ENCODE measurements around the gene GLRX5.
A peak's percentile ranks its signal among the peaks of the same experiment; 100 is the strongest.
"Not testable (repeated sequence)": the region's sequence is repeated elsewhere in the genome, so short reads cannot be mapped to it uniquely, and the experiment has no call there.

The GLRX5 gene

GRCh38 chr14:95504135-95505029, 30.5 kb upstream of the GLRX5 start:
- TF ChIP-seq, protein P1, sequence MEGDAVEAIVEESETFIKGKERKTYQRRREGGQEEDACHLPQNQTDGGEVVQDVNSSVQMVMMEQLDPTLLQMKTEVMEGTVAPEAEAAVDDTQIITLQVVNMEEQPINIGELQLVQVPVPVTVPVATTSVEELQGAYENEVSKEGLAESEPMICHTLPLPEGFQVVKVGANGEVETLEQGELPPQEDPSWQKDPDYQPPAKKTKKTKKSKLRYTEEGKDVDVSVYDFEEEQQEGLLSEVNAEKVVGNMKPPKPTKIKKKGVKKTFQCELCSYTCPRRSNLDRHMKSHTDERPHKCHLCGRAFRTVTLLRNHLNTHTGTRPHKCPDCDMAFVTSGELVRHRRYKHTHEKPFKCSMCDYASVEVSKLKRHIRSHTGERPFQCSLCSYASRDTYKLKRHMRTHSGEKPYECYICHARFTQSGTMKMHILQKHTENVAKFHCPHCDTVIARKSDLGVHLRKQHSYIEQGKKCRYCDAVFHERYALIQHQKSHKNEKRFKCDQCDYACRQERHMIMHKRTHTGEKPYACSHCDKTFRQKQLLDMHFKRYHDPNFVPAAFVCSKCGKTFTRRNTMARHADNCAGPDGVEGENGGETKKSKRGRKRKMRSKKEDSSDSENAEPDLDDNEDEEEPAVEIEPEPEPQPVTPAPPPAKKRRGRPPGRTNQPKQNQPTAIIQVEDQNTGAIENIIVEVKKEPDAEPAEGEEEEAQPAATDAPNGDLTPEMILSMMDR (conservative IDR thresholded peaks at IDR 0.05; ENCODE audit: control insufficient read depth, insufficient read depth, low read depth, low read length), result no peak
- DNase-seq (ENCODE audit: low read depth), result peak; percentile 84
- no peak overlapping the region for H3K4me3 ChIP-seq (ENCODE audit: control insufficient read depth, low read depth, low read length)

DNA sequence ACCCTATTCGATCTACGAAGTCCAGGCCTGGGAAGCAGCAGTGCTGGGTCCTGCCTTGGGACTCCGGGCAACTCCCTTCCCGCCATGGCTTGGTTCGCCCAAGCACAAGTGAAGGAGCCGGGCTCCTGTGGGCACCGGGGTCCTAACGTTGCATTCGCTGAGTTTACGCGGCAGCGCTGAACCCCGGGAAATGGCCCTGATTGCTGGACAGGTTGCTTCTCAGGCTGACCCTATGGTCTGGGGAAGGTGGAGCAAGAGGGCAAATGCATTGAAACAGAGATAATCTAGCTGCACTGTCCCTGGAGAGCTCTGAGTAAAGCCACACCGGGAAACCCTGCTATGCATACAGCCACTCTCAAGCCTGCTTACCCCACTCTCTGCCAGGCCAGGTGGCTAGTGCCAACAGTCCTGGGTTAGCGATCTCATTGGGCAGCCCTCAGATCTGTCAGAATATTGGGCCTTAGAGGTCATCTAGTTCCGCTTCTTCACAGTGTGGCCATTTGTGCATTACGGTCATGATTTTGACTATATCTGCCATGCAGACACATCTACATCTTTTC, 29.7 kb upstream of the GLRX5 start:
- TF ChIP-seq, protein P1 (conservative IDR thresholded peaks at IDR 0.05; ENCODE audit: control insufficient read depth, insufficient read depth, low read depth, low read length), result no peak
- no peak for DNase-seq (ENCODE audit: low read depth)
- no peak overlapping the region for H3K4me3 ChIP-seq (ENCODE audit: control insufficient read depth, low read depth, low read length)

DNA sequence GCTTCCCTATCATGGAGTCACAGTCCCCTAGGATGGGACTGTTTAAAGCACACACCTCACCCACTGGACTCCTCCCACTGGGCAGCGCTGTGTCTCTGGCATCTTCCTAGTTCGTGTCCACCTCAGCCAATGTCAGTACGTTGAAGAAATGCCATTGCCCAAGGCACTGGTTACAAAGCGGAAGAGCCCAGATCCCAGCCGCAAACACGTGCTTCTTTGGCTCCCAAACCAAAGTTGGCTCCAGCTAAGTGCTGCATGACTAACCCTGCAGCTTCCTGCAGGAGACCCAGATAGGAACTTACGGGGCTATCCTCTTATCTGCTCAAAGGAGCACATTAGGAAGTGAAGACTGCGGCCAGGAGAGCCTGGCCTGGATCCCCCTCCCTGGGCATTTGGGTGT, 27.7 kb upstream of the GLRX5 start:
- DNase-seq (ENCODE audit: low read depth), result peak; percentile 97
- H3K4me3 ChIP-seq (ENCODE audit: control insufficient read depth, low read depth, low read length), result no peak overlapping the region
- TF ChIP-seq, protein P1 (conservative IDR thresholded peaks at IDR 0.05; ENCODE audit: control insufficient read depth, insufficient read depth, low read depth, low read length), result no peak

DNA sequence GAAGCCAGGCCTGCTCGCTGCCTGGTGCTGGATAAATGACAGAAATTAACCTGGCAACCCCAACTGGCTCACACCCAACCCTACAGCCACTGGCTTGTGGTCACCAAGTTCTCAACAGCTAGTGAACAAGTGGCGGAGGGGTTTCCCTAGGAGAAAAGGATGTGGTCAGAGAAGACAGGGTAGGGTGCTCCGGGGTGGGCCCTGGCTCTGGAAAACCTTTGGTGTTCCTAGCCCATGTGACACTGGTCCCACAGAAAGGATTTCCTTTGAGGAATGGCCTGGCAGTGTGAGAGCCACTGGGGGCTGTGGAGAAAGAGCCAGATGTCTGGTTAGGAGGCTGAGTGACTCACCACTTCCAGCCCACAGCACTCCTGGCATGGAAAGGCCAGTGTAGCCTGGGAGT, 27.1 kb upstream of the GLRX5 start:
- no peak overlapping the region for H3K4me3 ChIP-seq (ENCODE audit: control insufficient read depth, low read depth, low read length)
- TF ChIP-seq, protein P1 (conservative IDR thresholded peaks at IDR 0.05; ENCODE audit: control insufficient read depth, insufficient read depth, low read depth, low read length), result no peak
- DNase-seq (ENCODE audit: low read depth), result peak; percentile 81

DNA sequence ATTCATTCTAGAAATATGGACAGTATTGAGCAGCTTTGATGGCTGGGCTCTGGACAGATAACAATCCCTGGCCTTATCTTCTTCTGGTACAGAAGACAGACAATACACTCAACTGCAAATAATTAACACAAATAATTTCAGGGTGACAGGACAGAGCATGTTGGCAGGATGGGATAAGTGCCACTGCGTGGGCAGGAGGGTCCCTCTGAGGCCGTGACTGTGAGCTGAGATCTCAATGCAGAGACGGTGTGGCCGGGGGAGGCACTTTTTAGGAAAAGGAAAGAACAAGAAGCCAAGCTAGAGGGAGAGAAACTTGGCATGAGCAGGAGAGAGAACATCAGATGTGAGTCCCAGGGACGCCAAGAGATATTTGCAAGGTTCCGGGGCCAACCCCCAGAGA, 26.5 kb upstream of the GLRX5 start:
- DNase-seq (ENCODE audit: low read depth), result no peak
- no peak overlapping the region for H3K4me3 ChIP-seq (ENCODE audit: control insufficient read depth, low read depth, low read length)
- TF ChIP-seq, protein P1 (conservative IDR thresholded peaks at IDR 0.05; ENCODE audit: control insufficient read depth, insufficient read depth, low read depth, low read length), result no peak

DNA sequence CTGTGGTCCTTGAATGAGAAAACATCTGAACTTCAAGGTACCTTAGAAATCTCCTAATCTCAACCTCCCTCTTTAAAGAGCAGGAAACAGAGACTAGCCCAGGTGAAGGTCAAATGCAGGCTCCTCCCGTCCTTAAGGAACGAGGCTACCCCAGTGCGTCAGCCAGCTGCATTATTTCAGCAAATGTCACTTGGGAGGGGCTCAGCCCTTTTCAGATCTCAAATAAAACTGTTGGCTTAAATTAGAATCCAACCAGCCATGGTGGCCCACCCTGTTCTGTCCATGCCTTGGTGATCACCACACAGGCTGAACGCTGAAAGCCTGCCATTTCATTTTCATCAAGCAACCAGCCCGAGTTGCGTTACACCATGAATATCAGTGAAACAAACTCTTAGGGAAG, 25.4 kb upstream of the GLRX5 start:
- no peak overlapping the region for H3K4me3 ChIP-seq (ENCODE audit: control insufficient read depth, low read depth, low read length)
- no peak for DNase-seq (ENCODE audit: low read depth)
- TF ChIP-seq, protein P1 (conservative IDR thresholded peaks at IDR 0.05; ENCODE audit: control insufficient read depth, insufficient read depth, low read depth, low read length), result no peak

DNA sequence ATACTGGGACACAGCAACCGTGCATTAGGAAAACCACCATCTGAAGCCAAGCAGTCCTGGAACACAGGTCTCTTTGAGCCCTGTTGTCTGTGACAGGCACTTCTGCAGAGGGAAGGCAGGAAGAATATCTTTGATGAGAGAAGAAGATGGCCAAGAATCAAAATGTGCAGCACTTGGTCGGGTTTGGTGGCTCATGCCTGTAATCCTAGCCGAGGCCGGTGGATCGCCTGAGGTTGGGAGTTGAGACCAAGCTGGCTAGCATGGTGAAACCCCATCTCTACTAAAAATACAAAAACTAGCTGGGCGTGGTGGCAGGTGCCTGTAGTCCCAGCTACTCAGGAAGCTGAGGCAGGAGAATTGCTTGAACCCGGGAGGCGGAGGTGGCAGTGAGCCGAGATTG, 24.5 kb upstream of the GLRX5 start:
- DNase-seq (ENCODE audit: low read depth), result not testable (repeated sequence)

More for the DNA sequence above, 24.5 kb upstream of the GLRX5 start:
- H3K4me3 ChIP-seq (ENCODE audit: control insufficient read depth, low read depth, low read length), result not testable (repeated sequence)

Data from fibroblast of mammary gland (primary cell).